Measurements from ENCODE around the gene TP53INP2. TPM values are rescaled to one million over a fixed set of nuclear protein-coding genes. Genes with fewer than 3 reads are reported as not detected.

TP53INP2 gene
- total RNA-seq, 6 donors from 2014 or later: 11.2 to 26.1 (median 16.5) TPM

DNA sequence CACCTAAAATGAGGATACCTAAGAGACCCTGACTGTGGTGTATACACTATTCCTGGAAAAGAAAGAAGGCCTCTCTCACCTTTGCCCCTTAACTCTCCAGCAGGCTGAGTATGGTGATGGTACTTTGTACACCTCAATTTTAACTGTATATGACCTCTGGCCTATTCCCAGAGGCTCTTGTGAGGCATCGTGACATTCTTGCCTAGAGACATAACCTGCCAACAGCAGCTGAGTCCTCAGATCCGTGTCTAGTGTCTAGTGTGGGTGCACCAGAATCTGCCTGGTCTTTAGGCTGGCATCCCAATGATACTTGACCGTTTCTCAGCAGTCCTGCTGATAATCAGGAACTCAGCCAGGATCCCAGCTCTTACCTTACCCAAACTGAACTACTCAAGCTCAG lies 20.0 kb downstream of the TP53INP2 start:
- WGBS, 2 donors: 83 to 94% methylated on average over 3 of the region's 3 CpGs
- H3K36me3 ChIP-seq: peaks cover 10 to 69% (median 45%) of the 10 kb centered on the region in 4 donors
- no peaks in the 10 kb centered on the region for H3K4me1 ChIP-seq
- H3K27ac ChIP-seq: no peak overlapping the region
- H3K4me3 ChIP-seq: no peak overlapping the region
- DNase-seq (no peak), ATAC-seq (ENCODE audit: low FRiP score in 2 of 2) (no peak)
- no peaks in the 10 kb centered on the region for H3K27me3 ChIP-seq
- TF ChIP-seq POLR2A (IDR thresholded peaks at IDR 0.05) (no peak), EP300 (IDR thresholded peaks at IDR 0.05) (no peak), POLR2AphosphoS5 (IDR thresholded peaks at IDR 0.05) (no peak)
- TF ChIP-seq, protein P1, sequence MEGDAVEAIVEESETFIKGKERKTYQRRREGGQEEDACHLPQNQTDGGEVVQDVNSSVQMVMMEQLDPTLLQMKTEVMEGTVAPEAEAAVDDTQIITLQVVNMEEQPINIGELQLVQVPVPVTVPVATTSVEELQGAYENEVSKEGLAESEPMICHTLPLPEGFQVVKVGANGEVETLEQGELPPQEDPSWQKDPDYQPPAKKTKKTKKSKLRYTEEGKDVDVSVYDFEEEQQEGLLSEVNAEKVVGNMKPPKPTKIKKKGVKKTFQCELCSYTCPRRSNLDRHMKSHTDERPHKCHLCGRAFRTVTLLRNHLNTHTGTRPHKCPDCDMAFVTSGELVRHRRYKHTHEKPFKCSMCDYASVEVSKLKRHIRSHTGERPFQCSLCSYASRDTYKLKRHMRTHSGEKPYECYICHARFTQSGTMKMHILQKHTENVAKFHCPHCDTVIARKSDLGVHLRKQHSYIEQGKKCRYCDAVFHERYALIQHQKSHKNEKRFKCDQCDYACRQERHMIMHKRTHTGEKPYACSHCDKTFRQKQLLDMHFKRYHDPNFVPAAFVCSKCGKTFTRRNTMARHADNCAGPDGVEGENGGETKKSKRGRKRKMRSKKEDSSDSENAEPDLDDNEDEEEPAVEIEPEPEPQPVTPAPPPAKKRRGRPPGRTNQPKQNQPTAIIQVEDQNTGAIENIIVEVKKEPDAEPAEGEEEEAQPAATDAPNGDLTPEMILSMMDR (IDR thresholded peaks at IDR 0.05): no peak
- no peaks in the 10 kb centered on the region for H3K9me3 ChIP-seq

DNA sequence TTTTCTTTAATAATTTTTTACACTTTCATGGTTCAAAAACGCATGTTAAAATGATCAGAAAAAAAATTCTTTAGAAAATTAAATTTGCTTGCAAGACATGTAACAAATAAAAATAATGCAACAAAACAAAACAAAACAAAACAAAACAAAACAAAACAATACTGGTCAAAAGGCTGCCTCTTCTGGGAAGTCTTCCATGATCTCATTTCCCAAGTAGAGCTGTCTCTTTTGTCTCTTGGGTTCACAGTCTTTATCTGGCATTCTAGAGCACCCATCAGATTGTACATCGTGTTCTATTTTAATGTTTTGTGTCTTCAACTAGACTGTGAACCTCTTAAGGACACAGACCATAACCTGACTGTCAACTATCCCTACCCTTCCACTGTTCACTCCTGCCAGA lies 25.3 kb downstream of the TP53INP2 start:
- ATAC-seq (ENCODE audit: low FRiP score in 2 of 2) (no peak), DNase-seq (no peak)
- Histone ChIP-seq H3K9me3 (no peaks in the 10 kb centered on the region), H3K4me1 (no peaks in the 10 kb centered on the region), H3K4me3 (no peak overlapping the region), H3K27me3 (no peaks in the 10 kb centered on the region), H3K27ac (no peak overlapping the region), H3K36me3 (peaks cover 7 to 79% (median 42%) of the 10 kb centered on the region in 4 donors)
- TF ChIP-seq EP300 (IDR thresholded peaks at IDR 0.05) (no peak), POLR2A (IDR thresholded peaks at IDR 0.05) (no peak), POLR2AphosphoS5 (IDR thresholded peaks at IDR 0.05) (no peak)
- TF ChIP-seq, protein P1 (IDR thresholded peaks at IDR 0.05): no peak
- WGBS, 2 donors: 95 to 98% methylated on average over 2 of the region's 2 CpGs

- H3K27ac ChIP-seq: no peak overlapping the region
- no peaks in the 10 kb centered on the region for H3K27me3 ChIP-seq
- TF ChIP-seq POLR2AphosphoS5 (IDR thresholded peaks at IDR 0.05) (no peak), POLR2A (IDR thresholded peaks at IDR 0.05) (no peak), EP300 (IDR thresholded peaks at IDR 0.05) (no peak)
- TF ChIP-seq, protein P1 (IDR thresholded peaks at IDR 0.05): no peak
- H3K9me3 ChIP-seq: no peaks in the 10 kb centered on the region
- WGBS, 2 donors: 93 to 100% methylated on average over 1 of the region's 1 CpG
- no peak overlapping the region for H3K4me3 ChIP-seq
- no peak for DNase-seq
- no peaks in the 10 kb centered on the region for H3K4me1 ChIP-seq
- H3K36me3 ChIP-seq: peaks cover 0 to 65% (median 22%) of the 10 kb centered on the region in 4 donors
- no peak for ATAC-seq (ENCODE audit: low FRiP score in 2 of 2)
These were observed 28.4 kb downstream of the TP53INP2 start for GRCh38 chr20:34732523-34732922.

DNA sequence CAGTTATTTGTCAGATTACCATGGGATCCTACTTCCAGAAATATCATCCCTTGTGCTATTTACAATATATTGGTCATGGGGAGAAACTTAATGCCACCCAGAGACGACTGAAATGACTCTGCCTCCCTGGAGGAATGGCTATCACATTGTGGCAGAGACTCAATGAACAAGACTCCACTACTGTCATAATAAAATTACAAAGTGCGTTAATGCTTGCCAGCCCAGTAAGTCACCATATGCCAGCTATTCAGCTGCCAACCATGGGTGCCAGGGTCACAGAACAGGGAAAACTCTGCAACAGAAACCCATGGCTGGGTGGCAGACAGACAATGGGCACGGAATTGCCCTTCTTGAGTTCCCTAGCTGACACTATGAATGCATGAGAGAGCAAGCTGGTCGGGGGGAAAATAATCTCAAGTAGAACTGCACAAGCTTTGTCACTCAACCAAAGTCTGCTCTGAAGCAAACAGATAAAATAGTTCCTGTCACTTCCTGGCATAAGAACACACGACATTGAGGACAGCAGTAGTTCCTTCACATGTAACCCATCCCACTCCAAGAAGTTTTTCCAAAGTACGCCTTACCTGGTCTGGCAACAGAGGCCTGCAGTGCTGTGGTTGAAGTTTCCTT lies 32.1 kb downstream of the TP53INP2 start:
- no peak for DNase-seq
- WGBS, 2 donors: 84 to 86% methylated on average over 6 of the region's 6 CpGs
- TF ChIP-seq EP300 (IDR thresholded peaks at IDR 0.05) (no peak), POLR2A (IDR thresholded peaks at IDR 0.05) (no peak), POLR2AphosphoS5 (IDR thresholded peaks at IDR 0.05) (no peak)
- TF ChIP-seq, protein P1 (IDR thresholded peaks at IDR 0.05): no peak
- no peak overlapping the region for H3K27ac ChIP-seq
- H3K36me3 ChIP-seq: peaks cover 0 to 68% (median 27%) of the 10 kb centered on the region in 4 donors
- no peaks in the 10 kb centered on the region for H3K4me1 ChIP-seq
- H3K27me3 ChIP-seq: no peaks in the 10 kb centered on the region
- no peaks in the 10 kb centered on the region for H3K9me3 ChIP-seq
- no peak for ATAC-seq (ENCODE audit: low FRiP score in 2 of 2)
- H3K4me3 ChIP-seq: no peak overlapping the region

DNA sequence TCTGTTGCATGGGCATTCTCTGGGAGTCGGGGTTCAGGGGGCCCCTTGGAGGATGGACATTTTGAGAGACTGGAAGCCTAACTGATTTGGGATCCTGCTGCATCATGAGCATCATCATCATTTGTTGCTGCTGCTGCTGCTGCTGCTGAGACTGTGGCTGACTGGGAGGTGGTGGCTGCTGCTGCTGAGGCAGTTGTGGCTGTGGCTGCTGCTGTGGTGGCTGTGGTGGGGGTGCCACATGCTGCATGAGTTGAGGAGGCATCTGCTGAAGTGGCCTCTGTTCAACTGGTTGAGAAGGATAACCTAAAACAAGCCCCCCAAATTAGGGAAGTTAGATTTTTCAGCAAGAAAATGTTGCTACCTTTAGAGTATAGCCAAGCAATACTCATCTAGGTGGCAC lies 38.9 kb downstream of the TP53INP2 start:
- H3K27me3 ChIP-seq: no peaks in the 10 kb centered on the region
- TF ChIP-seq POLR2AphosphoS5 (IDR thresholded peaks at IDR 0.05) (no peak), EP300 (IDR thresholded peaks at IDR 0.05) (no peak), POLR2A (IDR thresholded peaks at IDR 0.05) (no peak)
- TF ChIP-seq, protein P1 (IDR thresholded peaks at IDR 0.05): no peak
- peaks cover 14 to 86% (median 53%) of the 10 kb centered on the region in 4 donors for H3K36me3 ChIP-seq
- 100% methylated on average over 1 of the region's 1 CpG; no CpG with 5 or more reads in 1 of the 2 donors for WGBS, 2 donors
- H3K9me3 ChIP-seq: no peaks in the 10 kb centered on the region
- H3K4me1 ChIP-seq: no peaks in the 10 kb centered on the region
- H3K4me3 ChIP-seq: no peak overlapping the region
- DNase-seq: no peak
- no peak for ATAC-seq (ENCODE audit: low FRiP score in 2 of 2)
- no peak overlapping the region for H3K27ac ChIP-seq

Data from upper lobe of left lung (tissue), 6 donors.